Sciatic nerve (tissue), 2 donors: Measurements from ENCODE around the gene SPDYC. TPM values are rescaled to one million over a fixed set of nuclear protein-coding genes. Genes with fewer than 3 reads are reported as not detected.

ENCODE experiments used
- ATAC-seq: fragments of 200-7000 bp; cut with Tn5 transposase; one replicate; pipeline ENCODE4 v1.9.1; 2020; ENCODE audit warnings: mild to moderate bottlenecking, moderate library complexity
- DNase-seq: peaks from one replicate; pipeline ENCODE4 v3.0.0-alpha.2; 2020; ENCODE audit warnings: low spot score
- intact Hi-C: fragments of 100-400 bp; cut with DNase I; formaldehyde crosslinking; loops from one replicate; pipeline ENCODE4 v1.14.2; 2022
- microRNA-seq: library from miRNA; unstranded; fragments of <30 nt; microRNA quantifications from one replicate; pipeline ENCODE4 v1.2.0, GENCODE V29; 2020
- total RNA-seq: library from RNA; stranded (reverse); fragmentation: NEBNext Ultra II Directional; extraction: Animal tissue kit (Norgen Biotek cat#: 25700); gene quantifications from one replicate; pipeline ENCODE4 v1.2.1, GENCODE V29; 2021
- donor health status: DM: no; HTN: no; CAD: no.
- donor health status: DM: no; HTN: no; CAD: no.

The SPDYC gene
- total RNA-seq, 1 donor from 2014 or later, result not detected

GRCh38 chr11:65213322-65214211 lies 43.5 kb downstream of the SPDYC start:
- intact Hi-C loops, result no loop called here
- ATAC-seq, result no peak
- peak; percentile 56 for DNase-seq

GRCh38 chr11:65214212-65214845 lies 44.3 kb downstream of the SPDYC start:
- peak; percentile 49 for DNase-seq
- ATAC-seq, result no peak
- intact Hi-C loops, result no loop called here

GRCh38 chr11:65215441-65216076 lies 45.5 kb downstream of the SPDYC start:
- DNase-seq (peak; percentile 58), ATAC-seq (no peak)
- intact Hi-C loops, result no loop called here

DNA sequence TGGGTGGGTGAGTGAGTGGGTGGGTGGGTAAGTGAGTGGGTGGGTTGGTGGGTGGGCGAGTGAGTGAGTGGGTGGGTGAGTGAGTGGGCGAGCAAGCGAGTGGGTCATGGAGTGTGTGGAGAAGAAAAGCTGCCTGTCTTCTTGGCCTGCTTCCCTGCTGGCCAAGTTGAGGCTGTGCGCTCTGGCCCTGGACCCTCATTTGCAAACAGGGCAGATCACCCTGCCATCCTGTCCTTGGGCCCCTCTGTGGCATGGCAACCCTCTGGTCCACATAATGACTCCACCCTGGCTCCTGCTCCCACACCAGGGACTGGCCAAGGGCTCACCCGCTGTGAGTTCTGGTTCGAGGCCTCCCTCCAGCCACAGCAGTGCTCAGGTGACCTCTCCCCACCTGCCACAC lies 46.8 kb downstream of the SPDYC start:
- ATAC-seq, result no peak

DNA sequence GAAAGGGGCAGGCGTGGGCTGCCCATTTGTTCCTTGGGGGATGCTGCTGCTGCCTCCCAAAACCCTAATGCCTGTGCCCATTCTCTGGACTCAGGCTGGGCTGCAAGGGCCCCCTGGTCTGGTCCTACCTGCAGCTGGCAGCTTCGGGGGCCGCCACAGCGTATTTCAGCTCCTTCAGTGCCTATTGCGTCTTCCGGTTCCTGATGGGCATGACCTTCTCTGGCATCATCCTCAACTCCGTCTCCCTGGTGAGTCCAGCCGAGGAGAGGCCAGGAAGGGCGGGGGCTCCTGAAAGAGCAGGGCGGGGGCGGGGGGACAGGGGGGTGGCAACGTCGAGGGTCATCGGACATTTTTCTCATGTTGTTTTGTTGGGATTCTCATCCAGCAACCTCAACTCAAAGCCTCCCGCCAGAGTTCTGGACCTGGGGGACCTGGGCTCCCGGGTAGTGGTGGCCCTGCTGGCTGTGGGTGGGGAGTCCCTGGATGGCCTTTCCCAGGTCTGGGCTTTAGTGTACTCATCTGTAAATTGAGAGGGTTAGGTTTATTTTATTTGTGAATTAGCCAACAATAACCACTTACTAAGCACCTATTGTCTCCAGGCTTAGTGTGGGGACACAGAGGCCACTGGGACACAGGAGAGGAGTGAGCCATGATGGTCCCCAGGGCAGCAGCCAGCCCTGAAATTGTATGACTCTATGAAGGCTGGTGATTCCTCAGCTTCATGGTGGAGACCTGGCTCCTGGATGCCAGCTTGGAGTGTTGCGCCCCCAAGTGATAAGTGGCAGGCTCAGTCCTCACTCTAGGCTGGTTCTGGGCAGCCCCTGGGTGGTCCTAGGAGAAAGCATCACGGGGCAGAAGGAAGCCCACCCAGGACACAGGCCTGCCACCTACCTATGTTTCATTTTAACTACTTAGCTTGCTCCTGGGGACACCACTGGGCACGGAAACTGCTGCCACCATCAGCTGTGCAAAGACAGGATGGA lies 47.7 kb downstream of the SPDYC start:
- no peak for ATAC-seq
- peak; percentile 48 for DNase-seq
- intact Hi-C loops, result no loop called here

More for the DNA sequence above, 46.8 kb downstream of the SPDYC start:
- intact Hi-C loops, result no loop called here
- DNase-seq, result peak; percentile 32

- ATAC-seq, result no peak
- intact Hi-C loops, result no loop called here
- DNase-seq, result peak; percentile 49
Observed at GRCh38 chr11:65218446-65218845, 48.4 kb downstream of the SPDYC start.

GRCh38 chr11:65219930-65220213 lies 49.8 kb downstream of the SPDYC start:
- intact Hi-C loops, result no loop called here
- ATAC-seq (peak; percentile 54), DNase-seq (no peak)

DNA sequence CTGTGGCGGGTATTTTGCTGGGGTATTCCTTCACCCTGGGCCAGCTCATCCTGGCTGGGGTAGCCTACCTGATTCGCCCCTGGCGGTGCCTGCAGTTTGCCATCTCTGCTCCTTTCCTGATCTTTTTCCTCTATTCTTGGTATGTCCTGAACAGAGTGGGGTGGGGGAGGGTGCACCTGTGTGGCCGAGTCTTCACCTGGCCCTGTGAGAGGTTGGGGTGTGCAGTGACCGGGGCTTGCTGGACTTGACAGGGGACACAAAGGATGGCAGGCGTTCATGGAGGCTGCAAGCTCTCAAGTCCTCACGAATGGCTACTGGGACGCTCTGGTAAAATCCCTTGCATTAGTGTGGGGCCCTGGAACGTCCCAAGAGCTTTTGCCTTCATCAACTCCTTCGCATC lies 51.0 kb downstream of the SPDYC start:
- DNase-seq (no peak), ATAC-seq (no peak)
- intact Hi-C loops, result no loop called here

Small RNA genes lying within 50 kb of the gene (microRNA-seq; reads per million reads assigned to microRNA genes)
- not detected for gene MIR6751

Other genes with a start within 250 kb of the SPDYC start
- gene PPP2R5B, start 245.5 kb upstream of the SPDYC start, total RNA-seq, result 21.1 TPM
- not detected for gene GPHA2, start 234.3 kb upstream of the SPDYC start, total RNA-seq
- not detected for gene MAJIN, start 198.1 kb upstream of the SPDYC start, total RNA-seq
- 2.9 TPM for gene BATF2, start 173.3 kb upstream of the SPDYC start, total RNA-seq
- gene ARL2, start 156.1 kb upstream of the SPDYC start, total RNA-seq, result 130 TPM
- gene SNX15, start 142.8 kb upstream of the SPDYC start, total RNA-seq, result 34.4 TPM
- gene SAC3D1, start 129.0 kb upstream of the SPDYC start, total RNA-seq, result 4.9 TPM
- 14.7 TPM for gene NAALADL1, start 111.7 kb upstream of the SPDYC start, total RNA-seq
- gene CDCA5, start 86.2 kb upstream of the SPDYC start, total RNA-seq, result 0.71 TPM
- 32.9 TPM for gene ZFPL1, start 86.0 kb upstream of the SPDYC start, total RNA-seq
- 115 TPM for gene VPS51, start 74.0 kb upstream of the SPDYC start, total RNA-seq
- gene TM7SF2, start 58.4 kb upstream of the SPDYC start, total RNA-seq, result 18.2 TPM
- 6.8 TPM for gene ZNHIT2, start 52.5 kb upstream of the SPDYC start, total RNA-seq
- 722 TPM for gene FAU, start 48.1 kb upstream of the SPDYC start, total RNA-seq
- 32.1 TPM for gene MRPL49, start 47.9 kb upstream of the SPDYC start, total RNA-seq
- 75.9 TPM for gene SYVN1, start 35.7 kb upstream of the SPDYC start, total RNA-seq
- 125 TPM for gene CAPN1, start 11.7 kb downstream of the SPDYC start, total RNA-seq
- 5.5 TPM for gene POLA2, start 91.7 kb downstream of the SPDYC start, total RNA-seq
- gene CDC42EP2, start 144.6 kb downstream of the SPDYC start, total RNA-seq, result 34.7 TPM
- gene DPF2, start 163.6 kb downstream of the SPDYC start, total RNA-seq, result 62.5 TPM
- gene TIGD3, start 184.5 kb downstream of the SPDYC start, total RNA-seq, result not detected
- 12.0 TPM for gene SLC25A45, start 212.4 kb downstream of the SPDYC start, total RNA-seq
- gene FRMD8, start 216.4 kb downstream of the SPDYC start, total RNA-seq, result 65.9 TPM